Breast epithelium (tissue), 3 donors: ENCODE results near the gene ITGA8.

Source experiments
- CTCF ChIP-seq, 3 donors: fragments of 450-650 bp; IDR thresholded peaks; one replicate each; pipeline ENCODE4 v1.5.1; 2016 to 2017; ENCODE audit warnings: antibody characterized with exemption in 3 of 3, mild to moderate bottlenecking in 3 of 3, moderate library complexity in 3 of 3
- POLR2A ChIP-seq: fragments of 450-650 bp; IDR thresholded peaks from one replicate; pipeline ENCODE4 v1.6.1; 2016; ENCODE audit warnings: antibody characterized with exemption, mild to moderate bottlenecking, moderate library complexity

GRCh38 chr10:15620337-15620736, 99.4 kb downstream of the ITGA8 start:
- no peak for TF ChIP-seq CTCF (IDR thresholded peaks at IDR 0.05)
- TF ChIP-seq POLR2A = no peak
